Hematopoietic multipotent progenitor cell (in vitro differentiated cells): ENCODE data around the gene DMAC1. TPM values are rescaled to one million over a fixed set of nuclear protein-coding genes. Genes with fewer than 3 reads are reported as not detected.

Experiments
- DNase-seq, 3 donors: peaks; one replicate each; pipeline ENCODE4 v3.0.0-alpha.2; 2011 to 2015; ENCODE audit warnings: low read depth in 2 of 3, low spot score in 2 of 3
- total RNA-seq: library from RNA; depleted of rRNA; stranded (reverse); fragments of >200 nt; gene quantifications from one replicate; pipeline ENCODE4 v1.2.3, GENCODE V29; 2012

Gene DMAC1
- total RNA-seq, 1 donor: 8.1 TPM

GRCh38 chr9:7783635-7784063 lies 15.9 kb downstream of the DMAC1 start:
- DNase-seq: no peak

GRCh38 chr9:7782400-7783120 lies 17.0 kb downstream of the DMAC1 start:
- DNase-seq: no peak

GRCh38 chr9:7780261-7780988 lies 19.2 kb downstream of the DMAC1 start:
- no peak for DNase-seq

GRCh38 chr9:7778851-7779600 lies 20.6 kb downstream of the DMAC1 start:
- no peak for DNase-seq

- DNase-seq: no peak
Measured at GRCh38 chr9:7777771-7778170, 21.8 kb downstream of the DMAC1 start.

- no peak for DNase-seq
Measured at GRCh38 chr9:7770111-7770510, 29.5 kb downstream of the DMAC1 start.

GRCh38 chr9:7762600-7762999 lies 37.0 kb downstream of the DMAC1 start:
- DNase-seq: peak in 1 of 3 donors; percentile 2

GRCh38 chr9:7760014-7760415 lies 39.6 kb downstream of the DMAC1 start:
- no peak for DNase-seq

- no peak for DNase-seq
Measured at GRCh38 chr9:7756088-7756487, 43.5 kb downstream of the DMAC1 start.

GRCh38 chr9:7752481-7752880 lies 47.1 kb downstream of the DMAC1 start:
- DNase-seq: no peak
